GM23338 (cell line): Measurements from ENCODE around the gene NUDT13. TPM values are rescaled to one million over a fixed set of nuclear protein-coding genes. Genes with fewer than 3 reads are reported as not detected.

ENCODE experiments used
- ATAC-seq: fragments of 200-7000 bp; cut with Tn5 transposase; 3 replicates; pipeline ENCODE4 v1.9.1; 2020
- DNase-seq: peaks from one replicate; pipeline ENCODE4 v3.0.0-alpha.2; 2015; ENCODE audit warnings: low spot score
- H2AFZ ChIP-seq: fragments of 200-600 bp; sonication (generic); 2 replicates; pipeline ENCODE4 v1.8.0; 2016; ENCODE audit warnings: antibody characterized with exemption, mild to moderate bottlenecking, moderate library complexity
- H3F3A ChIP-seq: fragments of 200-600 bp; sonication (generic); replicated peaks from 2 replicates; pipeline ENCODE4 v1.8.0; 2017; ENCODE audit warnings: antibody characterized with exemption, mixed run types, low read depth
- H3K27ac ChIP-seq: fragments of 200-600 bp; sonication (generic); 2 replicates; pipeline ENCODE4 v1.6.1; 2016; ENCODE audit warnings: low read depth
- H3K27me3 ChIP-seq: fragments of 200-600 bp; sonication (generic); 2 replicates; pipeline ENCODE4 v1.8.0; 2016; ENCODE audit warnings: mild to moderate bottlenecking, mixed run types, moderate library complexity; ENCODE audit not compliant: insufficient read depth
- H3K36me3 ChIP-seq: fragments of 200-600 bp; sonication (generic); 2 replicates; pipeline ENCODE4 v1.8.0; 2016; ENCODE audit warnings: mild to moderate bottlenecking; ENCODE audit not compliant: insufficient read depth
- H3K4me1 ChIP-seq: fragments of 200-600 bp; sonication (generic); 2 replicates; pipeline ENCODE4 v1.8.0; 2016; ENCODE audit warnings: mild to moderate bottlenecking, moderate library complexity; ENCODE audit not compliant: insufficient read depth
- H3K4me2 ChIP-seq: fragments of 200-600 bp; sonication (generic); 2 replicates; pipeline ENCODE4 v1.7.1; 2017; ENCODE audit warnings: mixed run types
- H3K4me3 ChIP-seq: fragments of 200-600 bp; sonication (generic); 2 replicates; pipeline ENCODE4 v1.6.1; 2016; ENCODE audit warnings: mixed run types
- H3K79me2 ChIP-seq: fragments of 200-600 bp; sonication (generic); replicated peaks from 2 replicates; pipeline ENCODE4 v1.8.0; 2017; ENCODE audit warnings: mild to moderate bottlenecking; ENCODE audit not compliant: insufficient read depth
- H3K9me2 ChIP-seq: fragments of 200-600 bp; sonication (generic); 2 replicates; pipeline ENCODE4 v1.8.0; 2017; ENCODE audit not compliant: insufficient read depth
- H4K20me1 ChIP-seq: fragments of 200-600 bp; sonication (generic); replicated peaks from 2 replicates; pipeline ENCODE4 v1.8.0; 2017; ENCODE audit warnings: mild to moderate bottlenecking; ENCODE audit not compliant: insufficient read depth
- H3K27ac Mint-ChIP-seq: 2 replicates; pipeline ENCODE4 v1.8.0; 2020; ENCODE audit warnings: inconsistent platforms, mild to moderate bottlenecking, moderate library complexity, mixed read lengths
- H3K27me3 Mint-ChIP-seq: 3 replicates; pipeline ENCODE4 v1.8.0; 2022; ENCODE audit warnings: low read depth, mild to moderate bottlenecking, moderate library complexity, mixed read lengths, inconsistent platforms; ENCODE audit not compliant: insufficient read depth, poor library complexity
- H3K36me3 Mint-ChIP-seq: 3 replicates; pipeline ENCODE4 v1.8.0; 2021; ENCODE audit warnings: low read depth, mild to moderate bottlenecking, inconsistent platforms, moderate library complexity, mixed read lengths
- H3K4me1 Mint-ChIP-seq: 3 replicates; pipeline ENCODE4 v1.8.0; 2020; ENCODE audit warnings: mild to moderate bottlenecking, inconsistent platforms, mixed read lengths
- H3K4me3 Mint-ChIP-seq: 3 replicates; pipeline ENCODE4 v1.8.0; 2021; ENCODE audit warnings: moderate library complexity, mild to moderate bottlenecking, inconsistent platforms, mixed read lengths
- H3K9me3 Mint-ChIP-seq: 3 replicates; pipeline ENCODE4 v1.8.0; 2020; ENCODE audit warnings: moderate library complexity, mild to moderate bottlenecking, inconsistent platforms, mixed read lengths
- EZH2 ChIP-seq: fragments of 200-600 bp; sonication (generic); IDR thresholded peaks from one replicate; pipeline ENCODE4 v1.8.0; 2017; ENCODE audit warnings: antibody characterized with exemption, mild to moderate bottlenecking, low read depth; ENCODE audit not compliant: unreplicated experiment
- JUNB ChIP-seq: IDR thresholded peaks from one replicate; pipeline ENCODE4 v1.6.1; 2016; ENCODE audit warnings: antibody characterized with exemption; ENCODE audit not compliant: unreplicated experiment
- NANOG ChIP-seq: IDR thresholded peaks from 2 replicates; pipeline ENCODE4 v1.6.1; 2016; ENCODE audit warnings: antibody characterized with exemption, borderline replicate concordance
- STAT1 ChIP-seq: IDR thresholded peaks from one replicate; pipeline ENCODE4 v1.6.1; 2016; ENCODE audit warnings: antibody characterized with exemption; ENCODE audit not compliant: unreplicated experiment
- ZNF114 ChIP-seq: fragments of 250-450 bp; sonication (Bioruptor Pico); IDR thresholded peaks from 2 replicates; pipeline ENCODE4 v1.5.0; 2020; ENCODE audit warnings: mild to moderate bottlenecking, moderate library complexity
- polyA plus RNA-seq: library from polyadenylated mRNA; unstranded; fragments of >200 nt; fragmentation: Nextera tagmentation; extraction: Ambion mirVana; gene quantifications from 2 replicates; pipeline ENCODE4 v1.2.1, GENCODE V29; 2016
- total RNA-seq: library from RNA; depleted of rRNA; stranded (reverse); fragments of >200 nt; shearing (Covaris generic); gene quantifications from 2 replicates; pipeline ENCODE4 v1.2.3, GENCODE V29; 2014
- TF ChIP-seq, protein P1 (sequence below): fragments of 250-450 bp; sonication (Bioruptor Pico); IDR thresholded peaks from 2 replicates; pipeline ENCODE4 v1.5.0; 2020; ENCODE audit warnings: mild to moderate bottlenecking, moderate library complexity
- TF ChIP-seq, protein P2 (sequence below): IDR thresholded peaks from one replicate; pipeline ENCODE4 v1.6.1; 2018; ENCODE audit warnings: antibody characterized with exemption; ENCODE audit not compliant: unreplicated experiment

The NUDT13 gene
- total and polyA plus RNA-seq, 2 experiments from 2014 or later: 1.4 to 2.2 TPM

DNA sequence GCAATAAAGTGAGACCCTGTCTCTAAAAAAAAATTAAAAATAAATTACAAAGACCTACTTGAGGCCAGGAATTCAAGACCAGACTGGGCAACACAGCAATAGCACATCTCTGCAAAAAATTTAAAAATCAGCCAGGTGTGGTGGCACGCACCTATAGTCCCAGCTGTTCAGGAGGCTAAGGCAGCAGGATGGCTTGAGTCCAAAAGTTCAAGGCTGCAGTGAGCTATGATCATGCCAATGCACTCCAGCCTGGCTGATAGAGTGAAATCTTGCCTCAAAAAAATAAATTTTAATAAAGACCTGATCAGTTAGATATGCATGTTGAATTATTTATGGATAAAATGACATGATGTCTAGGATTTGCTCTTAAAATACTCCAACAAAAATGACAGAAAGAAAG lies 48.5 kb upstream of the NUDT13 start:
- DNase-seq: no peak
- Histone ChIP-seq H3K4me1 (no peaks in the 10 kb centered on the region), H4K20me1 (no peaks in the 10 kb centered on the region; the same call in 1 of the 2 replicates), H3K4me2 (no peak overlapping the region), H3F3A (no peaks in the 10 kb centered on the region), H3K79me2 (0 out of 2 replicates have a peak, but pooled peaks cover 3% of the 10 kb centered on the region), H2AFZ (no peak overlapping the region), H3K4me3 (no peak overlapping the region), H3K36me3 (no peaks in the 10 kb centered on the region), H3K27ac (no peak overlapping the region), H3K9me2 (no peaks in the 10 kb centered on the region), H3K27me3 (no peaks in the 10 kb centered on the region)
- no peaks in the 10 kb centered on the region for H3K4me1 Mint-ChIP-seq
- H3K27ac Mint-ChIP-seq: no peak overlapping the region
- TF ChIP-seq JUNB (no peak), ZNF114 (CRISPR knock-in tag) (no peak), STAT1 (no peak), NANOG (no peak), EZH2 (no peak)
- TF ChIP-seq, protein P1, sequence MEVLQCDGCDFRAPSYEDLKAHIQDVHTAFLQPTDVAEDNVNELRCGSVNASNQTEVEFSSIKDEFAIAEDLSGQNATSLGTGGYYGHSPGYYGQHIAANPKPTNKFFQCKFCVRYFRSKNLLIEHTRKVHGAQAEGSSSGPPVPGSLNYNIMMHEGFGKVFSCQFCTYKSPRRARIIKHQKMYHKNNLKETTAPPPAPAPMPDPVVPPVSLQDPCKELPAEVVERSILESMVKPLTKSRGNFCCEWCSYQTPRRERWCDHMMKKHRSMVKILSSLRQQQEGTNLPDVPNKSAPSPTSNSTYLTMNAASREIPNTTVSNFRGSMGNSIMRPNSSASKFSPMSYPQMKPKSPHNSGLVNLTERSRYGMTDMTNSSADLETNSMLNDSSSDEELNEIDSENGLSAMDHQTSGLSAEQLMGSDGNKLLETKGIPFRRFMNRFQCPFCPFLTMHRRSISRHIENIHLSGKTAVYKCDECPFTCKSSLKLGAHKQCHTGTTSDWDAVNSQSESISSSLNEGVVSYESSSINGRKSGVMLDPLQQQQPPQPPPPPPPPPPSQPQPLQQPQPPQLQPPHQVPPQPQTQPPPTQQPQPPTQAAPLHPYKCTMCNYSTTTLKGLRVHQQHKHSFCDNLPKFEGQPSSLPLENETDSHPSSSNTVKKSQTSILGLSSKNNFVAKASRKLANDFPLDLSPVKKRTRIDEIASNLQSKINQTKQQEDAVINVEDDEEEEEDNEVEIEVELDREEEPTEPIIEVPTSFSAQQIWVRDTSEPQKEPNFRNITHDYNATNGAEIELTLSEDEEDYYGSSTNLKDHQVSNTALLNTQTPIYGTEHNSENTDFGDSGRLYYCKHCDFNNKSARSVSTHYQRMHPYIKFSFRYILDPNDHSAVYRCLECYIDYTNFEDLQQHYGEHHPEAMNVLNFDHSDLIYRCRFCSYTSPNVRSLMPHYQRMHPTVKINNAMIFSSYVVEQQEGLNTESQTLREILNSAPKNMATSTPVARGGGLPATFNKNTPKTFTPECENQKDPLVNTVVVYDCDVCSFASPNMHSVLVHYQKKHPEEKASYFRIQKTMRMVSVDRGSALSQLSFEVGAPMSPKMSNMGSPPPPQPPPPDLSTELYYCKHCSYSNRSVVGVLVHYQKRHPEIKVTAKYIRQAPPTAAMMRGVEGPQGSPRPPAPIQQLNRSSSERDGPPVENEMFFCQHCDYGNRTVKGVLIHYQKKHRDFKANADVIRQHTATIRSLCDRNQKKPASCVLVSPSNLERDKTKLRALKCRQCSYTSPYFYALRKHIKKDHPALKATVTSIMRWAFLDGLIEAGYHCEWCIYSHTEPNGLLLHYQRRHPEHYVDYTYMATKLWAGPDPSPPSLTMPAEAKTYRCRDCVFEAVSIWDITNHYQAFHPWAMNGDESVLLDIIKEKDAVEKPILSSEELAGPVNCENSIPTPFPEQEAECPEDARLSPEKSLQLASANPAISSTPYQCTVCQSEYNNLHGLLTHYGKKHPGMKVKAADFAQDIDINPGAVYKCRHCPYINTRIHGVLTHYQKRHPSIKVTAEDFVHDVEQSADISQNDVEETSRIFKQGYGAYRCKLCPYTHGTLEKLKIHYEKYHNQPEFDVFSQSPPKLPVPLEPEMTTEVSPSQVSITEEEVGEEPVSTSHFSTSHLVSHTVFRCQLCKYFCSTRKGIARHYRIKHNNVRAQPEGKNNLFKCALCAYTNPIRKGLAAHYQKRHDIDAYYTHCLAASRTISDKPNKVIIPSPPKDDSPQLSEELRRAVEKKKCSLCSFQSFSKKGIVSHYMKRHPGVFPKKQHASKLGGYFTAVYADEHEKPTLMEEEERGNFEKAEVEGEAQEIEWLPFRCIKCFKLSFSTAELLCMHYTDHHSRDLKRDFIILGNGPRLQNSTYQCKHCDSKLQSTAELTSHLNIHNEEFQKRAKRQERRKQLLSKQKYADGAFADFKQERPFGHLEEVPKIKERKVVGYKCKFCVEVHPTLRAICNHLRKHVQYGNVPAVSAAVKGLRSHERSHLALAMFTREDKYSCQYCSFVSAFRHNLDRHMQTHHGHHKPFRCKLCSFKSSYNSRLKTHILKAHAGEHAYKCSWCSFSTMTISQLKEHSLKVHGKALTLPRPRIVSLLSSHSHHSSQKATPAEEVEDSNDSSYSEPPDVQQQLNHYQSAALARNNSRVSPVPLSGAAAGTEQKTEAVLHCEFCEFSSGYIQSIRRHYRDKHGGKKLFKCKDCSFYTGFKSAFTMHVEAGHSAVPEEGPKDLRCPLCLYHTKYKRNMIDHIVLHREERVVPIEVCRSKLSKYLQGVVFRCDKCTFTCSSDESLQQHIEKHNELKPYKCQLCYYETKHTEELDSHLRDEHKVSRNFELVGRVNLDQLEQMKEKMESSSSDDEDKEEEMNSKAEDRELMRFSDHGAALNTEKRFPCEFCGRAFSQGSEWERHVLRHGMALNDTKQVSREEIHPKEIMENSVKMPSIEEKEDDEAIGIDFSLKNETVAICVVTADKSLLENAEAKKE: no peak
- TF ChIP-seq, protein P2, sequence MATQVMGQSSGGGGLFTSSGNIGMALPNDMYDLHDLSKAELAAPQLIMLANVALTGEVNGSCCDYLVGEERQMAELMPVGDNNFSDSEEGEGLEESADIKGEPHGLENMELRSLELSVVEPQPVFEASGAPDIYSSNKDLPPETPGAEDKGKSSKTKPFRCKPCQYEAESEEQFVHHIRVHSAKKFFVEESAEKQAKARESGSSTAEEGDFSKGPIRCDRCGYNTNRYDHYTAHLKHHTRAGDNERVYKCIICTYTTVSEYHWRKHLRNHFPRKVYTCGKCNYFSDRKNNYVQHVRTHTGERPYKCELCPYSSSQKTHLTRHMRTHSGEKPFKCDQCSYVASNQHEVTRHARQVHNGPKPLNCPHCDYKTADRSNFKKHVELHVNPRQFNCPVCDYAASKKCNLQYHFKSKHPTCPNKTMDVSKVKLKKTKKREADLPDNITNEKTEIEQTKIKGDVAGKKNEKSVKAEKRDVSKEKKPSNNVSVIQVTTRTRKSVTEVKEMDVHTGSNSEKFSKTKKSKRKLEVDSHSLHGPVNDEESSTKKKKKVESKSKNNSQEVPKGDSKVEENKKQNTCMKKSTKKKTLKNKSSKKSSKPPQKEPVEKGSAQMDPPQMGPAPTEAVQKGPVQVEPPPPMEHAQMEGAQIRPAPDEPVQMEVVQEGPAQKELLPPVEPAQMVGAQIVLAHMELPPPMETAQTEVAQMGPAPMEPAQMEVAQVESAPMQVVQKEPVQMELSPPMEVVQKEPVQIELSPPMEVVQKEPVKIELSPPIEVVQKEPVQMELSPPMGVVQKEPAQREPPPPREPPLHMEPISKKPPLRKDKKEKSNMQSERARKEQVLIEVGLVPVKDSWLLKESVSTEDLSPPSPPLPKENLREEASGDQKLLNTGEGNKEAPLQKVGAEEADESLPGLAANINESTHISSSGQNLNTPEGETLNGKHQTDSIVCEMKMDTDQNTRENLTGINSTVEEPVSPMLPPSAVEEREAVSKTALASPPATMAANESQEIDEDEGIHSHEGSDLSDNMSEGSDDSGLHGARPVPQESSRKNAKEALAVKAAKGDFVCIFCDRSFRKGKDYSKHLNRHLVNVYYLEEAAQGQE: no peak
- no peaks in the 10 kb centered on the region for H3K9me3 Mint-ChIP-seq
- no peak overlapping the region for H3K4me3 Mint-ChIP-seq
- H3K36me3 Mint-ChIP-seq: peaks cover 8% of the 10 kb centered on the region; the same call in 1 of the 3 replicates
- H3K27me3 Mint-ChIP-seq: no peaks in the 10 kb centered on the region
- no peak for ATAC-seq
